Keratinocyte (primary cell): ENCODE results near the gene MPV17L2.

Experiments used
- CTCF ChIP-seq, 3 experiments: IDR thresholded peaks in 1 of 3; conservative IDR thresholded peaks in 1 of 3; optimal IDR thresholded peaks in 1 of 3; 2 replicates in 2 of 3; 3 replicates in 1 of 3; pipeline versions ENCODE3 to v1.5.1; 2011; ENCODE audit warnings: low read length in 3 of 3, mild to moderate bottlenecking in 3 of 3, moderate library complexity in 2 of 3, control low read depth in 1 of 3, inconsistent platforms in 1 of 3; ENCODE audit not compliant: insufficient read depth in 2 of 3; ENCODE audit errors: extremely low read depth in 1 of 3
- EZH2 ChIP-seq: IDR thresholded peaks from one replicate; pipeline ENCODE4 v1.6.1; 2012; ENCODE audit warnings: inconsistent platforms, mild to moderate bottlenecking, low read length, moderate library complexity

GRCh38 chr19:18232540-18233223 is 39.7 kb downstream of the MPV17L2 start:
- TF ChIP-seq CTCF (optimal IDR thresholded peaks at IDR 0.05 in 1 of 3, IDR thresholded peaks at IDR 0.05 in 1 of 3, conservative IDR thresholded peaks at IDR 0.05 in 1 of 3; ENCODE audit: extremely low read depth in 1 of 3, insufficient read depth in 2 of 3, low read length in 3 of 3) (no peak), EZH2 (no peak)
